Stimulated activated CD4-positive, alpha-beta T cell treated with anti-CD3 and anti-CD28 coated beads, Interleukin-1b, Interleukin-23, amount 100 ng/mL, for 4 hours (primary cell): ENCODE measurements around the gene BRINP2.

Experiments
- DNase-seq, 2 donors: peaks; one replicate each; pipeline ENCODE4 v3.0.0-alpha.2; 2020; ENCODE audit warnings: low read depth in 2 of 2

Gene BRINP2

GRCh38 chr1:177170756-177171535 is at the start of gene BRINP2:
Gene BRINP2 (plus strand): TSS chr1:177170958. CDS start chr1:177229877, 58,919 bp downstream.
- DNase-seq: no peak

DNA sequence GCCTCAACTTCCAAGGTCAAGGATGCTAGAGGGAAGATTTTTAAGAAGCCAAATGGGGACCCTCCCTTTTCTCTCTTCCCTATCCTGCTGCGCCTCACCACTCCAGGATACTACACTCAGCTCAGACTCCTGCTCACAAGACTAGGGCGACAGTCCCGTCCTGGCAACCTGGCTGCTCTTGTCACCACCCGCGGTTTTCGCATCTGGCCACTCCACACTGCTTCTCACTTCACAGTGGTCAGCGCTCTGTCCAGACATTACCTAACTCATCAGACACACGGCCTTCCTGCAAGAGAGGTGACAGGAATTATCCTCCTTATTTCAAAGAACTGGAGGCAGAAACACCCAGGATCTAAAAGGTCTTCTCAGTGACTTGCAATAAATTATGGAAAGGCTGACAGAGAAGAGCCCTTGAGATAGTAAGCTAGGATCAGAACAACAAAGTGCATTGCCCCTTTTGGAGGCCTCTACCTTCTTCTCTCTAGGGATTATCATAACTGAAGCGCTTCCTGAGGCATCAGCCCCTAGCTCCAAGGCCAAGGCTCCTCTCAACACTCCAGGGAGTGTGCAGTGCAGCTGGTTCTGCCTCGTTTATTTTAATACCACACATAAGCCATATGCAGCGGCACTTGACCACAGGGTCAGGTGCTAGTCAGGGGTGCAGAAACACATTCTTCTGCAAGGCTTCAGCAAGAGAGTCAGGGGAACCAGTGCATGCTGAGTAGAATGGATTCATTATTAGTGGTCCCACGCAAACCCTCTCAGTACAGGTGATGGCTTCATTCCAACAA is 48.1 kb upstream of the BRINP2 start:
- no peak for DNase-seq

GRCh38 chr1:177124577-177125278 is 46.0 kb upstream of the BRINP2 start:
- DNase-seq: no peak

- DNase-seq: no peak
Measured at GRCh38 chr1:177126267-177126666, 44.5 kb upstream of the BRINP2 start.

GRCh38 chr1:177128665-177129281 is 42.0 kb upstream of the BRINP2 start:
- no peak for DNase-seq

- no peak for DNase-seq
Measured at GRCh38 chr1:177130451-177130945, 40.3 kb upstream of the BRINP2 start.

- DNase-seq: no peak
Measured at GRCh38 chr1:177131723-177132122, 39.0 kb upstream of the BRINP2 start.

- no peak for DNase-seq
Measured at GRCh38 chr1:177132141-177132540, 38.6 kb upstream of the BRINP2 start.

- no peak for DNase-seq
Measured at GRCh38 chr1:177133977-177134538, 36.7 kb upstream of the BRINP2 start.

- DNase-seq: no peak
Measured at GRCh38 chr1:177135250-177135649, 35.5 kb upstream of the BRINP2 start.

DNA sequence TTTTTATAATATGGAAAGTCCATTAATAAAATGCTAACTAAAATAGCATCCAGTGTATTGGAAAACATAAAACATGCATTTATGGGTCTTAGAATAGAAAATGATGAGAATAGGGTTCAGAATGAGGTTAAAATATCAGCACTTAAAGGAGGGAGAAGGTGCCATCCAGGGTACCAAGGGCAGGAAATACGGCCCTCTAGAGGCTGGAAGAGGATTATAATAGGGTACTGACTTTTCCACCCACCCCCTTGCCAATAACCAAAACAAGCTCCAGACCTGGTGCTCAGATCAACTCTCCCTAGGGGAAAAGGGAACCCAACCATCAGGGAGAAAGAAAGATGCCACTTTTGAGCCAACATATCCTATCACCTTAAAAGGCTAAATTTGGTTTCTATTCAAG is 32.9 kb upstream of the BRINP2 start:
- DNase-seq: no peak

DNA sequence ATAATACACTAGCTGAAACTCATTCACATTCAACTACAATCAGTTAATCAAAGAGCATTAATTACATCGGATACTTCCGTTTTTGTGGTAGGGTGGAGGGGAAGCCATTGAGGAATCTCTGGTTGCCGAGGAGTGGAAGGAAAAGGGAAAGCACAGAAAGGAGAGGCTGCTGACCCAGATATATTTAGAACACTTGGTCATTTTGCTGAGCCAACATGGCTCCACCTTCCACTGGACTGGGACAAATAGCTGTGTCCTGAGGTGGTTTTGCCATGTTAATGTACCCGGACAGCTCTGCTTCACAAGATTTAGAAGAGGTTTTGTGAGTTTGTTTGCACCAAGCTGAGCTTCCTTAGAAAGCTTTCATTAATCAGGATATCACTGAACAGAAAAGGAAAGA is 32.4 kb upstream of the BRINP2 start:
- no peak for DNase-seq

- DNase-seq: no peak
Measured at GRCh38 chr1:177142010-177142409, 28.7 kb upstream of the BRINP2 start.

GRCh38 chr1:177142791-177143271 is 27.9 kb upstream of the BRINP2 start:
- no peak for DNase-seq

GRCh38 chr1:177145106-177146070 is 25.4 kb upstream of the BRINP2 start:
- DNase-seq: no peak

GRCh38 chr1:177146499-177146898 is 24.3 kb upstream of the BRINP2 start:
- DNase-seq: no peak

DNA sequence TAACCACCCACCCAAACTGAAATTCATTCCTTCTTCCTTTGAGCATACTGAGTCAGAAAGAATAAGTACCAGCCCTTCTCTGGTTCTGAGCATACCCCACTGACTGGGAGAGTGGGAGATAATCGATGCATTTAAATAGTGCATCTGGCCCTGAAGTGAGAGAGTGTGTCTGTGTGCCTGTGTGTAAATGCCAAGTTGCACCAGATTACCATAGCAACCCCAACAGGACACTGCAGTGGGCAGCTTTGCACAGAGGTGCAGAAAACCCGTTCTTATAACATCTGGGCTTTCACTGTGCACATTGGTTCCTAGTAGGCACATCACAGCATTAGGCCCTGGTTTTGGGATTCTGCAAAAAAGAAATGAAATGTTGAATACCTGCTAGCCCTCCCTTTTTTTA is 8.5 kb upstream of the BRINP2 start:
- DNase-seq: no peak

- no peak for DNase-seq
Measured at GRCh38 chr1:177163844-177164379, 6.8 kb upstream of the BRINP2 start.

DNA sequence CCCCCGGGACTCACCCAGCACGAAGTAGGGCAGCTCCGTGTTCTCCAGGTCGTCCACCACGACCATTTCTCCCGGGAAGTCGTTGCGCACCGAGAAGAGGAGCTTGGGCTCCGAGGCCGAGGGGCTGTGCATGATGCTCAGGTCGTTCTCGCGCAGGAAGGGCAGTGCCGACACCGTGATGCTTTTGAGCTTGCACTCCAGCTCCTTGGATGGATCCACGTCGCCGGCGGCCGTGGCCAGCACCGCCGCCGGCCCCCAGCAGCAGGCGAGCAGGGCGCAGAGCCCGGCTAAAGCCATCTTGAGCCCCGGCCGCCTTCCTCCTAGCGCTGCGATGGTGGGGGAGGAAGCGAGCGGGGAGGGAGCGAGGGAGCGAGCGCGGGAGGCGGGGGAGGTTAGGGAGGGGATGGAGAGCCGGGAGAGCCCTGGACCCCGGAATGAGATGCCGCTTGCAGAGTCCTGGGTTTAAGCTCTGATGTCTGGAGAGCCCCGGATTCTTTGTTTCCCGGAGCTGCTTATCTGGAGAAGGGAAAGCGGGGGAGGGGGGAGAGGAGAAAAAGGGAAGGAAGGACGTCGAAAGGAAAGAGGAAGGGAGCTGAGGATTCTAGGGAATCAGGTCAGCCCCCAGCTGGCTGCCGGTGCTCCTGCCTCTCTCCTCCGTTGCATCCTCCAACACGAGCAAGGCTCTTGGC is 6.2 kb upstream of the BRINP2 start, which contains the start of gene ASTN1:
ASTN1 (minus strand) TSS at position 333 of the 689 bp plus-strand sequence; CDS start at position 297, 36 bp downstream.
- DNase-seq: no peak
